ENCODE data around the gene GGT6.

Gene GGT6

DNA sequence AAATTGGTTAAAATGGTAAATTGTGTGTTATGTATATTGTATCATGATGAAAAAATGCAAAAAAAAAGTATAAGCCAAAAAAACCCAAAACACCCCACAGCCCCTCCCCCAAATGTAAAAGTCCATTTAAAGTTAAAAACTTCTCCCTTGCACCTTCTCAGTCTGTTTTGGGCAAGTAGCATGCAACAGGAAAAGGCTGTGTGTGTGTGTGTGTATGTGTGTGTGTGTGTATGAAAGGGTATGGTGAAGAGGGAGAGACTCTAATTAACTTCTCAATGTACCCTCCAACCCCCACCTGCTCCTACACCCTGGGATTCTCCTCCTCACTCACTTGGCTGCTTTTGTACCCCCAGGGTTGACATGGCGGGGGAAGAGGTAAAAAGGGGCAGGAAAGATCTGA is 9.2 kb upstream of the GGT6 start:
- no peak overlapping the region for H3K4me3 ChIP-seq (ENCODE audit: low read depth, low read length)
- DNase-seq (ENCODE audit: low read depth): no peak
- in situ Hi-C loops (cut with HindIII; ENCODE audit: low sequenced_read_pairs): no loop called here
- TF ChIP-seq, protein P1, sequence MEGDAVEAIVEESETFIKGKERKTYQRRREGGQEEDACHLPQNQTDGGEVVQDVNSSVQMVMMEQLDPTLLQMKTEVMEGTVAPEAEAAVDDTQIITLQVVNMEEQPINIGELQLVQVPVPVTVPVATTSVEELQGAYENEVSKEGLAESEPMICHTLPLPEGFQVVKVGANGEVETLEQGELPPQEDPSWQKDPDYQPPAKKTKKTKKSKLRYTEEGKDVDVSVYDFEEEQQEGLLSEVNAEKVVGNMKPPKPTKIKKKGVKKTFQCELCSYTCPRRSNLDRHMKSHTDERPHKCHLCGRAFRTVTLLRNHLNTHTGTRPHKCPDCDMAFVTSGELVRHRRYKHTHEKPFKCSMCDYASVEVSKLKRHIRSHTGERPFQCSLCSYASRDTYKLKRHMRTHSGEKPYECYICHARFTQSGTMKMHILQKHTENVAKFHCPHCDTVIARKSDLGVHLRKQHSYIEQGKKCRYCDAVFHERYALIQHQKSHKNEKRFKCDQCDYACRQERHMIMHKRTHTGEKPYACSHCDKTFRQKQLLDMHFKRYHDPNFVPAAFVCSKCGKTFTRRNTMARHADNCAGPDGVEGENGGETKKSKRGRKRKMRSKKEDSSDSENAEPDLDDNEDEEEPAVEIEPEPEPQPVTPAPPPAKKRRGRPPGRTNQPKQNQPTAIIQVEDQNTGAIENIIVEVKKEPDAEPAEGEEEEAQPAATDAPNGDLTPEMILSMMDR (IDR thresholded peaks at IDR 0.05; ENCODE audit: low read depth, low read length, missing control alignments): no peak

DNA sequence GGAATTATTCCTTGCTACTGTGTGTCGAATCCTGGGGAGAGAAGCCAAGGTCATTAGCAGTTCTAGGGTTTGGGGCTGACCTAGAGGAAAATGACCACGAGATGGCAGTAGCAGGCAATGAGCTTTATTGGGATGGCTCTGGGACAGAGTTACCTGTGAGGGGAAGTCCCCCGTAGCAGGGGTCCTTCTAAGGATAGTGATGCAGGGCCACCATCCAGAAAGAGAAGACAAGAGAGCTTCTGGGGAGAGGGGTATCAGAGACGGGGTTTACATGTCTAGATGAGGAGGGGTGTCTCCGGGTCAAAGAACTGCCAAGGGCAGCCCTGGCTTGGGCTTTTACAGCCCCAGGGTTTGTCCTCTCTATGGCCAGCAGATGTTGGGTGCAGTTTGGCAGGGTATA is 6.4 kb upstream of the GGT6 start:
- in situ Hi-C loops (cut with HindIII; ENCODE audit: low sequenced_read_pairs): no loop called here
- peak; percentile 24 for DNase-seq (ENCODE audit: low read depth)
- no peak overlapping the region for H3K4me3 ChIP-seq (ENCODE audit: low read depth, low read length)
- TF ChIP-seq, protein P1 (IDR thresholded peaks at IDR 0.05; ENCODE audit: low read depth, low read length, missing control alignments): peak; percentile 85

DNA sequence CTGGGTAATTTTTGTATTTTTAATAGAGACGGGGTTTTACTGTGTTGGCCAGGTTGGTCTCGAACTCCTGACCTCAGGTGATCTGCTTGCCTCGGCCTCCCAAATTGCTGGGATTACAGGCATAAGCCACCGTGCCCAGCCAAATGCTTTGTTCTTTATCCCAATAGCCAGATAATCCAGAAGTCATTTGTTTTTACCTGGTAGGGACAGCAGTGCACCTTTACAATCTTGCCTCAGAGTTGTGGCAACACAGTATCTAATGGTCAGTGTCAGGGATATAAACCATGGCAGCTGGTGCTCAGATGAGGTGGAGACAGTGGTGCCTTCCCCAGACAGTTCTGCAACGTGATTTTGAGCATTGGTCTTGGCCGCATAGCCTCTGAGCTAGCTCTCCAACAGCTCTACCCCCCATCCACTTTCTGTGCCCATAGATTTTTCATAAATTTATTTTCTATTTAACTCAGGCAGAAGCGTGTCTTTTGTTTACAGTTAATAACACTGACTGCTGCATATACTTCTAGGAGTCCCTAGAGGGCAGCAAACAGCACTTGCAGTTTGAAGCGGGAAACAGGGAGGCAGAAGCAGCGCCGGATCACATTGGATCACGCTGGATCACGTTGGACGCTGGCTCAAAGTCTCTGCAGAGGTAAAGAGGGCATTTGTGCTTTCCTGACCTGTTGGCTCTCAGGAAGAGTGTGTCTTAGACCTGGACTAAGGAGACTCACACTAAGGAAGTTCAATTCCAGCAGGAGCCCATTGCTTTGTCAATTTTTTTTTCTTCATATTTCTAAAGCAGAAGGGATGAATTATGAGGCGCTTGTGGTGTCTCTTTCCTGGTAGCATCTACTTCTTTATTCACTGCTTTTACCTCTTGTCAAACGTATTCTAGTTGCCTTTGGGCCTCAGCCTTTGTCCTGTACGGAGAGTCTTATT is 5.1 kb upstream of the GGT6 start:
- DNase-seq (ENCODE audit: low read depth): peak; percentile 64
- no peak overlapping the region for H3K4me3 ChIP-seq (ENCODE audit: low read depth, low read length)
- in situ Hi-C loops (cut with HindIII; ENCODE audit: low sequenced_read_pairs): no loop called here
- TF ChIP-seq, protein P1 (IDR thresholded peaks at IDR 0.05; ENCODE audit: low read depth, low read length, missing control alignments): peak; percentile 91

DNA sequence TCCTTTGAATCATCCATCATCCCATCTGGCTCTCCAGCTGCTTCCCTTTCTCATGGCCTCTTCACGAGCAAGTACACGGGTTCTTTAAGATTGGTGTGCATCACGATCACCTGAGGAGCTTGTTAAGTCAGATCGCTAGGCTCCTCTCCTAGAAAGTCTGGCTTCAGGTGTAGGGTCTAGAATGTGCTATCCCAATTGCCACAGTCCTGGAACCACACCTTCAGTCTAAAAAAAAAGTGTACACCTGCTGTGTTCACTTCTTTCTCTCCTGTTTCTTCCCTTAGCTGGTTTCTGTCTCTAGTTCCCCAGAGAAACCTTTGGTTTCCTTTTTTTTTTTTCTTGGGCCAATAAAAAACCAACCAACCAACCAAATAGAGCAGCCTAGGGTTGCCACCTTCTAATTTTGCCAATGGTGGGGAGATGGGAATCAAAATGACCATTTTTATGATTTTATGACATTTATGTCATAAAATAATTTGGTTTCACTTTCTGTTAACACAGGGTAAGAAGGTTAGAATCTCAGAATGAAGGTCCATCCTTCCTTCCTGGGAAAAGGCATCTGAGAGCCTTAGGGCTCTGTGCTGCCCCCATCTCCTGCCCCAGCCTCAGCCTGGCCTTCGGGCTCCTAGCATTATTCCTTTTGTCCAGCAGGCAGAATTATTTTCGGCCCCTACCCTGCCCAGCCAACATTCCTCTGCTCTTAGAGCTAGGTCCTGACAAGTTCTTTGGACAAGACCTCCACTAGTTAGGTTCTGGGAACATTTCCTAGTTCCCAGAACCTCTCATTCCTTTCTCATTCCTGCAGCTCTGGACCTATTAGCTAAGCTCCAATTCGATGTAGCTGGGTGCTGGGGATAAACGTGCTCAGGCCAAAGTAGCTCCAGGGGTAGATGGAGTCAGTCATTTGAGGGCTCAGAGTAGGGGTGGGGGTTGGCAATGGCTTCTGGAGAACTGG is 1.9 kb upstream of the GGT6 start:
- H3K4me3 ChIP-seq (ENCODE audit: low read depth, low read length): no peak overlapping the region
- in situ Hi-C loops (cut with HindIII; ENCODE audit: low sequenced_read_pairs): no loop called here
- DNase-seq (ENCODE audit: low read depth): no peak
- TF ChIP-seq, protein P1 (IDR thresholded peaks at IDR 0.05; ENCODE audit: low read depth, low read length, missing control alignments): no peak

DNA sequence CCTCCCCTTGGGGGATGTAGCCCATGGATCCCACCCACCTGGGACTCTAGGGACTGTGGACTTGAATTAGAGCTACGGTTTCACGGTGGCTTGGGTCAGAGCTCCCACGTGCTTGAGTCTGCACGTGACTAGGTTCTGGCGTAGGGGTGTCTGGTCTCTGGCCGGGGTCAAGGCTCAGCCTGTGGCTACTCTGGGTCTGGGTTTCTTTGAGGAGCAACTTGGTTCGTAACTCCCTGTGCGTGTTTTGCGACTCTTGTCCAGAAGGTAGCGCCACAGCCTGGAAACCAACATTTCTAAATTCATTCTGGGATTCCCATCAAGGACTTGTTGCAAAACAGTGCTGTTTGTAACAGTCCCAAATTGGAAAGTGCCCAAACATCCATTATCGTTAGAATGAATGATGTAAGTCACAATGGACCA is 470 bp upstream of the GGT6 start:
- in situ Hi-C loops (cut with HindIII; ENCODE audit: low sequenced_read_pairs): no loop called here
- H3K4me3 ChIP-seq (ENCODE audit: low read depth, low read length): no peak overlapping the region
- DNase-seq (ENCODE audit: low read depth): no peak
- TF ChIP-seq, protein P1 (IDR thresholded peaks at IDR 0.05; ENCODE audit: low read depth, low read length, missing control alignments): no peak

DNA sequence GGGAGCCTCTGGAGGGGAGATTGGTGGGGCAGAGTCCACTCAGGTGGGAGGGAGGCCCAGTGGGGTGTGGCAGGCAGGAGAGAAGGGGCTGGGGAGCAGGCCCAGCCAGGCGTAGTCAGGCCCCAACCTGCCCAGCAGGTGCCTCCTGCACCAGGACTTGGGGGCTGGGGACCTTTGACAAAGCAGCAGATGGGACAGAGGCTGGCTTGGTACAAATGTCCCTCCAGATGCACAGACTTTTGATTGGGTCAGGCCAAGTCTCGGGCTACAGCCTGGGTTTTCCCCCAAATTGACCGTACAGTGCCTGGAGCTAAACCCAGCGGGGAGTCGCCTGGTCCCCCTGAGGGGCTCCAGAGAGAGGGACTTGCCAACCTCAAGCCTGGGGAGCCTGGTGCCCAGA is 411 bp downstream of the GGT6 start:
- no peak for DNase-seq (ENCODE audit: low read depth)
- H3K4me3 ChIP-seq (ENCODE audit: low read depth, low read length): no peak overlapping the region

More for the DNA sequence above, 411 bp downstream of the GGT6 start:
- TF ChIP-seq, protein P1 (IDR thresholded peaks at IDR 0.05; ENCODE audit: low read depth, low read length, missing control alignments): no peak
- in situ Hi-C loops (cut with HindIII; ENCODE audit: low sequenced_read_pairs): no loop called here
